Stomach (tissue), 4 donors: ENCODE data around the gene ARMC12.

Experiments
- CTCF ChIP-seq, 7 experiments: fragments of 450-650 bp in 4 of 7; fragments of 200-600 bp in 3 of 7; sonication (generic) in 3 of 7; IDR thresholded peaks; one replicate each; pipeline ENCODE4 v1.5.1; 2016 to 2019; ENCODE audit warnings: antibody characterized with exemption in 7 of 7, control low read depth in 2 of 7, mild to moderate bottlenecking in 1 of 7
- EP300 ChIP-seq: sonication (generic); formaldehyde crosslinking; IDR thresholded peaks from one replicate; pipeline ENCODE4 v1.6.1; 2017; ENCODE audit warnings: antibody characterized with exemption

GRCh38 chr6:35706468-35706867, 30.4 kb upstream of the ARMC12 start:
- TF ChIP-seq CTCF (IDR thresholded peaks at IDR 0.05), result no peak
- TF ChIP-seq EP300, result no peak
